ENCODE results near the gene GINS2. TPM values are rescaled to one million over a fixed set of nuclear protein-coding genes. Genes with fewer than 3 reads are reported as not detected.

GINS2 gene
- total RNA-seq, 1 experiment from 2014 or later = 53.3 TPM

DNA sequence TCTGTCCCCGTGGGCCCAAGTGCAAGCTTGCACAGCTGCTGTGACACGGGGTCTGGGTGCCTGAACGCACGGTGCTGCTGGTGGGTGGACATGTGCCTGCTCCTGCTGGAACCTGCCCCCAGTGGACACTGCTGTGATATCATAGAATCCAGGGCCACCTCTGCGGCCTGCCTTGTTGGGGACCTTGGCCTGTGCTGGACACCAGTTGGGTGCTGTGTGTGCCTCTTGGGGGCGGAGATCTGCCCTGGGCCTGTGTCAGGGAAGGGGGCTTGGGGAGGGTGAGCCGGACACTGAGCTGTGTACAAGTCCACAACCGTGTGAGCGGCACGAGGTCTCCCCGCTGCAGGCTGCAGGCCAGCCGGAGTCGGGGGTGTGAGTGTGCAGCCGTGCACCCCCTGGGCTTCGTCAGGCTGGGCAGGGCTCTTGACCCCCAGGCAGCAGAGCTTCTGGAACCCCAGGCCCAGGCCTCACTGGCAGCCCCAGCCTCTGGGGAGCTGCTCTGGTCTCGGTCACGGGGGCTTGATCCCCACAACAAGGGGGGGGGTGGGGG, 42.3 kb downstream of the GINS2 start:
- Histone ChIP-seq H3K79me2 (ENCODE audit: insufficient read depth, low read length) (peaks cover 20% of the 10 kb centered on the region; the same call in 1 of the 2 replicates), H3K9me2 (ENCODE audit: insufficient read depth) (no peaks in the 10 kb centered on the region), H3K36me3 (ENCODE audit: control insufficient read depth in 1 of 2, insufficient read depth in 2 of 2, low read length in 2 of 2) (no peaks in the 10 kb centered on the region; a peak in 1 of 4 replicates), H4K20me1 (ENCODE audit: insufficient read depth) (peaks cover 13% of the 10 kb centered on the region; the same call in 1 of the 2 replicates), H3K4me1 (ENCODE audit: control insufficient read depth in 1 of 2, insufficient read depth in 2 of 2, low read length in 2 of 2) (peaks cover 26 to 56% of the 10 kb centered on the region in 2 experiments), H3K27me3 (ENCODE audit: insufficient read depth, low read length) (no peaks in the 10 kb centered on the region), H3K9me3 (ENCODE audit: control insufficient read depth in 1 of 2, insufficient read depth in 1 of 2, low read depth in 1 of 2, low read length in 2 of 2) (no peaks in the 10 kb centered on the region), H3K4me3 (replicated peaks in 1 of 2; ENCODE audit: low read depth in 1 of 2, low read length in 2 of 2) (no peak overlapping the region), H3K4me2 (ENCODE audit: low read length) (no peak overlapping the region), H2AFZ (ENCODE audit: low read depth, low read length, poor library complexity, severe bottlenecking) (no peak overlapping the region), H3K9ac (ENCODE audit: low read length) (no peak overlapping the region), H3K27ac (ENCODE audit: low read depth, low read length) (no peak overlapping the region)
- intact Hi-C loops (cut with micrococcal nuclease) = no loop called here
- TF ChIP-seq CEBPB (IDR thresholded peaks at IDR 0.05; ENCODE audit: low read depth) = no peak
- TF ChIP-seq, protein P1, sequence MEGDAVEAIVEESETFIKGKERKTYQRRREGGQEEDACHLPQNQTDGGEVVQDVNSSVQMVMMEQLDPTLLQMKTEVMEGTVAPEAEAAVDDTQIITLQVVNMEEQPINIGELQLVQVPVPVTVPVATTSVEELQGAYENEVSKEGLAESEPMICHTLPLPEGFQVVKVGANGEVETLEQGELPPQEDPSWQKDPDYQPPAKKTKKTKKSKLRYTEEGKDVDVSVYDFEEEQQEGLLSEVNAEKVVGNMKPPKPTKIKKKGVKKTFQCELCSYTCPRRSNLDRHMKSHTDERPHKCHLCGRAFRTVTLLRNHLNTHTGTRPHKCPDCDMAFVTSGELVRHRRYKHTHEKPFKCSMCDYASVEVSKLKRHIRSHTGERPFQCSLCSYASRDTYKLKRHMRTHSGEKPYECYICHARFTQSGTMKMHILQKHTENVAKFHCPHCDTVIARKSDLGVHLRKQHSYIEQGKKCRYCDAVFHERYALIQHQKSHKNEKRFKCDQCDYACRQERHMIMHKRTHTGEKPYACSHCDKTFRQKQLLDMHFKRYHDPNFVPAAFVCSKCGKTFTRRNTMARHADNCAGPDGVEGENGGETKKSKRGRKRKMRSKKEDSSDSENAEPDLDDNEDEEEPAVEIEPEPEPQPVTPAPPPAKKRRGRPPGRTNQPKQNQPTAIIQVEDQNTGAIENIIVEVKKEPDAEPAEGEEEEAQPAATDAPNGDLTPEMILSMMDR (IDR thresholded peaks at IDR 0.05 in 2 of 3, conservative IDR thresholded peaks at IDR 0.05 in 1 of 3; ENCODE audit: borderline replicate concordance in 1 of 3, insufficient read depth in 1 of 3, low read depth in 2 of 3, low read length in 2 of 3) = 0 out of 6 replicates have a peak, but pooled peaks of 1 of the 3 experiments have one; percentile 7
- CTCF ChIA-PET = no interaction called here
- DNase-seq (ENCODE audit: low read depth, low spot score) (no peak), ATAC-seq (no peak)
- RAD21 ChIA-PET (ENCODE audit: low non-redundant PET in 1 of 2, low total read pairs in 2 of 2, uncharacterized antibody in 2 of 2, unreplicated experiment in 2 of 2) = no interaction called here
- POLR2A ChIA-PET = no interaction called here
- BruUV-seq (replicated peaks) = no TSS peak

- Histone ChIP-seq H3K79me2 (ENCODE audit: insufficient read depth, low read length) (peaks cover 20% of the 10 kb centered on the region; the same call in 1 of the 2 replicates), H3K27me3 (ENCODE audit: insufficient read depth, low read length) (no peaks in the 10 kb centered on the region), H4K20me1 (ENCODE audit: insufficient read depth) (peaks cover 13% of the 10 kb centered on the region; the same call in 1 of the 2 replicates), H3K36me3 (ENCODE audit: control insufficient read depth in 1 of 2, insufficient read depth in 2 of 2, low read length in 2 of 2) (no peaks in the 10 kb centered on the region; a peak in 1 of 4 replicates), H3K4me3 (replicated peaks in 1 of 2; ENCODE audit: low read depth in 1 of 2, low read length in 2 of 2) (peak overlapping the region; percentile 6 to 47), H3K4me2 (ENCODE audit: low read length) (peak overlapping the region; percentile 89), H3K4me1 (ENCODE audit: control insufficient read depth in 1 of 2, insufficient read depth in 2 of 2, low read length in 2 of 2) (peaks cover 25 to 53% of the 10 kb centered on the region in 2 experiments), H2AFZ (ENCODE audit: low read depth, low read length, poor library complexity, severe bottlenecking) (no peak overlapping the region), H3K27ac (ENCODE audit: low read depth, low read length) (peak overlapping the region; percentile 32; the same call in 1 of the 2 replicates), H3K9me2 (ENCODE audit: insufficient read depth) (no peaks in the 10 kb centered on the region), H3K9ac (ENCODE audit: low read length) (peak overlapping the region; percentile 43), H3K9me3 (ENCODE audit: control insufficient read depth in 1 of 2, insufficient read depth in 1 of 2, low read depth in 1 of 2, low read length in 2 of 2) (no peaks in the 10 kb centered on the region)
- ATAC-seq = peak; percentile 90
- CTCF ChIA-PET = no interaction called here
- RAD21 ChIA-PET (ENCODE audit: low non-redundant PET in 1 of 2, low total read pairs in 2 of 2, uncharacterized antibody in 2 of 2, unreplicated experiment in 2 of 2) = no interaction called here
- POLR2A ChIA-PET = interaction anchor here (0.9 kb wide), 1 partner anchor 91 kb away, joined by 3 read pairs; no protein-coding TSS in a partner anchor
- DNase-seq (ENCODE audit: low read depth, low spot score) = peak; percentile 75
- BruUV-seq (replicated peaks) = no TSS peak
- intact Hi-C loops (cut with micrococcal nuclease) = loop anchor here (1.0 kb wide), 1 partner anchor 30 kb away; no protein-coding TSS in a partner anchor
- no peak for TF ChIP-seq REST (IDR thresholded peaks at IDR 0.05; ENCODE audit: low read depth)
- no peak for TF ChIP-seq EZH2 (IDR thresholded peaks at IDR 0.05)
- TF ChIP-seq JUND (IDR thresholded peaks at IDR 0.05) = no peak
- TF ChIP-seq, protein P1 (IDR thresholded peaks at IDR 0.05 in 2 of 3, conservative IDR thresholded peaks at IDR 0.05 in 1 of 3; ENCODE audit: borderline replicate concordance in 1 of 3, insufficient read depth in 1 of 3, low read depth in 2 of 3, low read length in 2 of 3) = no peak
- no peak for TF ChIP-seq EZH2phosphoT487 (IDR thresholded peaks at IDR 0.05; ENCODE audit: borderline replicate concordance)
Observed at GRCh38 chr16:85645021-85645589, 43.6 kb downstream of the GINS2 start.
